SK-N-SH (cell line): Measurements from ENCODE around the gene QKI. TPM values are rescaled to one million over a fixed set of nuclear protein-coding genes. Genes with fewer than 3 reads are reported as not detected.

Experiments used
- CTCF ChIA-PET: fragments of 300-600, 350-600 bp; formaldehyde crosslinking; extraction: SDS; loops from one replicate; lab custom pipeline; 2021; lab: Yijun Ruan, JAX
- POLR2A ChIA-PET: fragments of 350-600 bp; sonication (Branson Sonifier 250); formaldehyde crosslinking; extraction: SDS; loops from one replicate; lab custom pipeline; 2020; ENCODE audit warnings: antibody characterized with exemption, inconsistent platforms; lab: Yijun Ruan, JAX
- DNase-seq: peaks from one replicate; pipeline ENCODE4 v3.0.0; 2012
- H2AFZ ChIP-seq: fragments of 200-600 bp; sonication (generic); 2 replicates; pipeline ENCODE4 v1.8.1; 2016; ENCODE audit warnings: antibody characterized with exemption, mild to moderate bottlenecking, low read depth
- H3F3A ChIP-seq: fragments of 200-600 bp; sonication (generic); replicated peaks from 2 replicates; pipeline ENCODE3; 2016; ENCODE audit warnings: antibody characterized with exemption, mild to moderate bottlenecking; ENCODE audit not compliant: insufficient read depth
- H3K27ac ChIP-seq, 2 experiments: fragments of 200-500 bp in 1 of 2; fragments of 200-600 bp in 1 of 2; sonication (Bioruptor generic) in 1 of 2; sonication (generic), shearing (Covaris generic) in 1 of 2; 2 replicates each; pipeline versions ENCODE4 v1.5.1 to v1.6.1; 2014 to 2016; ENCODE audit warnings: low read depth in 2 of 2, inconsistent platforms in 1 of 2, low read length in 1 of 2, mild to moderate bottlenecking in 1 of 2, mixed read lengths in 1 of 2
- H3K27me3 ChIP-seq: fragments of 200-600 bp; sonication (generic), shearing (Covaris generic); 2 replicates; pipeline ENCODE4 v1.6.1; 2016; ENCODE audit warnings: mixed run types; ENCODE audit not compliant: insufficient read depth
- H3K36me3 ChIP-seq, 2 experiments: fragments of 200-500 bp in 1 of 2; fragments of 200-600 bp in 1 of 2; sonication (Bioruptor generic) in 1 of 2; sonication (generic) in 1 of 2; replicated peaks in 1 of 2; 2 replicates each; pipeline versions ENCODE3 to v1.5.1; 2014 to 2016; ENCODE audit warnings: low read length in 1 of 2, mild to moderate bottlenecking in 1 of 2; ENCODE audit not compliant: insufficient read depth in 2 of 2, control insufficient read depth in 1 of 2
- H3K4me1 ChIP-seq, 2 experiments: fragments of 200-500 bp in 1 of 2; fragments of 200-600 bp in 1 of 2; sonication (Bioruptor generic) in 1 of 2; sonication (generic), shearing (Covaris generic) in 1 of 2; 2 replicates each; pipeline versions ENCODE4 v1.5.1 to v1.6.1; 2014 to 2016; ENCODE audit warnings: low read depth in 1 of 2, low read length in 1 of 2, mixed run types in 1 of 2; ENCODE audit not compliant: insufficient read depth in 2 of 2, control insufficient read depth in 1 of 2
- H3K4me2 ChIP-seq: fragments of 200-600 bp; sonication (generic), shearing (Covaris generic); 2 replicates; pipeline ENCODE4 v1.6.1; 2017; ENCODE audit warnings: mixed run types
- H3K4me3 ChIP-seq, 2 experiments: fragments of 200-500 bp in 1 of 2; fragments of 200-600 bp in 1 of 2; sonication (Bioruptor generic) in 1 of 2; sonication (generic), shearing (Covaris generic) in 1 of 2; 2 replicates each; pipeline versions ENCODE4 v1.5.1 to v1.8.1; 2014 to 2016; ENCODE audit warnings: low read depth in 2 of 2, inconsistent platforms in 1 of 2, low read length in 1 of 2, mild to moderate bottlenecking in 1 of 2, mixed read lengths in 1 of 2, moderate library complexity in 1 of 2
- H3K79me2 ChIP-seq: fragments of 200-600 bp; sonication (generic); 2 replicates; pipeline ENCODE4 v1.8.1; 2017; ENCODE audit warnings: mild to moderate bottlenecking; ENCODE audit not compliant: insufficient read depth
- H3K9ac ChIP-seq: fragments of 200-600 bp; sonication (generic); 2 replicates; pipeline ENCODE4 v1.6.1; 2017; ENCODE audit warnings: mixed run types
- H3K9me2 ChIP-seq: fragments of 200-600 bp; sonication (generic); 2 replicates; pipeline ENCODE4 v1.6.1; 2017; ENCODE audit warnings: mixed run types
- H3K9me3 ChIP-seq: fragments of 200-600 bp; sonication (generic); 2 replicates; pipeline ENCODE4 v1.6.1; 2017; ENCODE audit warnings: mixed run types, mild to moderate bottlenecking, moderate library complexity
- H4K20me1 ChIP-seq: fragments of 200-600 bp; sonication (generic); 2 replicates; pipeline ENCODE4 v1.6.1; 2017; ENCODE audit warnings: mild to moderate bottlenecking, mixed run types; ENCODE audit not compliant: insufficient read depth
- CHD2 ChIP-seq: fragments of 150-350 bp; IDR thresholded peaks from 2 replicates; pipeline ENCODE4 v1.6.1; 2018; ENCODE audit warnings: low read length; ENCODE audit not compliant: partially characterized antibody
- CTCF ChIP-seq: fragments of 200-600 bp; sonication (generic); IDR thresholded peaks from 2 replicates; pipeline ENCODE4 v1.6.1; 2017; ENCODE audit warnings: antibody characterized with exemption, mild to moderate bottlenecking, moderate library complexity
- EZH2phosphoT487 ChIP-seq: fragments of 200-600 bp; sonication (generic); IDR thresholded peaks from 2 replicates; pipeline ENCODE4 v1.6.1; 2017; ENCODE audit warnings: low read depth, mixed run types, mild to moderate bottlenecking, antibody characterized with exemption, moderate library complexity, borderline replicate concordance
- FOSL2 ChIP-seq: IDR thresholded peaks from 2 replicates; pipeline ENCODE4 v1.4.0; 2012; ENCODE audit warnings: low read depth, mild to moderate bottlenecking, moderate library complexity, borderline replicate concordance
- FOXJ3 ChIP-seq: sonication (generic); formaldehyde crosslinking; IDR thresholded peaks from 2 replicates; pipeline ENCODE4 v1.5.1; 2020; ENCODE audit warnings: mild to moderate bottlenecking, missing genetic modification reagents
- FOXM1 ChIP-seq: IDR thresholded peaks from 2 replicates; pipeline ENCODE4 v1.4.0; 2012; ENCODE audit warnings: low read depth, mild to moderate bottlenecking
- GABPA ChIP-seq: IDR thresholded peaks from 2 replicates; pipeline ENCODE4 v1.4.0; 2012; ENCODE audit warnings: low read depth, mild to moderate bottlenecking
- GATA2 ChIP-seq: sonication (generic); formaldehyde crosslinking; IDR thresholded peaks from 2 replicates; pipeline ENCODE4 v1.5.0; 2020; ENCODE audit warnings: mild to moderate bottlenecking, missing genetic modification reagents
- MEF2A ChIP-seq: IDR thresholded peaks from 2 replicates; pipeline ENCODE4 v1.4.0; 2012; ENCODE audit warnings: low read depth, borderline replicate concordance
- NFIC ChIP-seq: IDR thresholded peaks from 2 replicates; pipeline ENCODE4 v1.4.0; 2012; ENCODE audit warnings: borderline replicate concordance
- NRF1 ChIP-seq: IDR thresholded peaks from 2 replicates; pipeline ENCODE4 v1.6.1; 2012; ENCODE audit warnings: low read depth, mild to moderate bottlenecking, low read length
- PBX3 ChIP-seq: IDR thresholded peaks from 2 replicates; pipeline ENCODE4; 2012
- RCOR1 ChIP-seq: fragments of 150-350 bp; IDR thresholded peaks from 2 replicates; pipeline ENCODE4 v1.6.1; 2017; ENCODE audit warnings: antibody characterized with exemption, low read length
- RFX5 ChIP-seq: IDR thresholded peaks from 2 replicates; pipeline ENCODE4 v1.6.1; 2012; ENCODE audit warnings: mild to moderate bottlenecking, improper control_type of control experiment, low read length
- RXRA ChIP-seq: IDR thresholded peaks from 2 replicates; pipeline ENCODE4 v1.4.0; 2012; ENCODE audit warnings: low read depth, mild to moderate bottlenecking, borderline replicate concordance
- TAF1 ChIP-seq: IDR thresholded peaks from 2 replicates; pipeline ENCODE4 v1.6.1; 2012; ENCODE audit warnings: low read depth, mild to moderate bottlenecking, low read length, moderate library complexity, borderline replicate concordance
- TCF12 ChIP-seq: IDR thresholded peaks from 2 replicates; pipeline ENCODE4 v1.4.0; 2012
- TEAD4 ChIP-seq: IDR thresholded peaks from 2 replicates; pipeline ENCODE4 v1.4.0; 2012; ENCODE audit warnings: mild to moderate bottlenecking, borderline replicate concordance; ENCODE audit not compliant: insufficient read depth
- YY1 ChIP-seq: IDR thresholded peaks from 2 replicates; pipeline ENCODE4 v1.4.0; 2012; ENCODE audit warnings: low read depth, mild to moderate bottlenecking
- WGBS: methylation state at CpG from one replicate; pipeline ENCODE4 v1.1.6; 2017; ENCODE audit warnings: low lambda C conversion rate; 5-methylcytosine and 5-hydroxymethylcytosine counted together
- polyA plus RNA-seq, 3 experiments: library from polyadenylated mRNA; depleted of rRNA; stranded (reverse); fragments of >200 nt; gene quantifications; 2 replicates each; pipeline ENCODE4 v1.2.3, GENCODE V29; 2012
- TF ChIP-seq, protein P1 (sequence below): IDR thresholded peaks from 2 replicates; pipeline ENCODE4 v1.6.1; 2012; ENCODE audit warnings: mild to moderate bottlenecking, low read depth, low read length, moderate library complexity

The QKI gene
- polyA plus RNA-seq, 1 of the 3 experiments (the other 2 are of a cell fraction), result 51.1 TPM

DNA sequence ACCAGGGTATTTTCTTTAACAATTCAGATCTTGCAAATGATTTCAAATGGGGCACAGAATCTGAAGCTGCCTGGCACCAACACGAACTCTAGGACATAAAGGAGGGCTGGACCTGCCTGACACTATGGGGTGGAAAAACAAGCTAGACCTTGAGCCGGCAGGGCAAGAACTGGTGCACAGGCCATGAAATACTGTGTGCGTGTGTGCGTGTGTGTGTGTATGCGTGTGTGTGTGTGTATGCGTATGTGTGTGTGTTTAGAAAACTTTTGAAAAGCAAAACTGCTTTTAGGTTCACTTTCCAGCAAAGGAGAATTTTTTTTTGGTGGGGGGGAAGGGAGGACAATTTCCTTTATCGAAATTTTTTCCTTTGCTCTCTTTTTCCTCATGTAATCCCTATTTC, 11.9 kb upstream of the QKI start:
- POLR2A ChIA-PET, result no interaction called here
- TF ChIP-seq TCF12 (no peak), EZH2phosphoT487 (no peak), CHD2 (no peak), NFIC (no peak), PBX3 (no peak), FOSL2 (no peak), YY1 (no peak), RCOR1 (no peak), FOXM1 (no peak), NRF1 (no peak), TEAD4 (no peak), GABPA (no peak), GATA2 (no peak), TAF1 (no peak), CTCF (no peak), MEF2A (no peak), FOXJ3 (no peak), RFX5 (no peak), RXRA (no peak)
- TF ChIP-seq, protein P1, sequence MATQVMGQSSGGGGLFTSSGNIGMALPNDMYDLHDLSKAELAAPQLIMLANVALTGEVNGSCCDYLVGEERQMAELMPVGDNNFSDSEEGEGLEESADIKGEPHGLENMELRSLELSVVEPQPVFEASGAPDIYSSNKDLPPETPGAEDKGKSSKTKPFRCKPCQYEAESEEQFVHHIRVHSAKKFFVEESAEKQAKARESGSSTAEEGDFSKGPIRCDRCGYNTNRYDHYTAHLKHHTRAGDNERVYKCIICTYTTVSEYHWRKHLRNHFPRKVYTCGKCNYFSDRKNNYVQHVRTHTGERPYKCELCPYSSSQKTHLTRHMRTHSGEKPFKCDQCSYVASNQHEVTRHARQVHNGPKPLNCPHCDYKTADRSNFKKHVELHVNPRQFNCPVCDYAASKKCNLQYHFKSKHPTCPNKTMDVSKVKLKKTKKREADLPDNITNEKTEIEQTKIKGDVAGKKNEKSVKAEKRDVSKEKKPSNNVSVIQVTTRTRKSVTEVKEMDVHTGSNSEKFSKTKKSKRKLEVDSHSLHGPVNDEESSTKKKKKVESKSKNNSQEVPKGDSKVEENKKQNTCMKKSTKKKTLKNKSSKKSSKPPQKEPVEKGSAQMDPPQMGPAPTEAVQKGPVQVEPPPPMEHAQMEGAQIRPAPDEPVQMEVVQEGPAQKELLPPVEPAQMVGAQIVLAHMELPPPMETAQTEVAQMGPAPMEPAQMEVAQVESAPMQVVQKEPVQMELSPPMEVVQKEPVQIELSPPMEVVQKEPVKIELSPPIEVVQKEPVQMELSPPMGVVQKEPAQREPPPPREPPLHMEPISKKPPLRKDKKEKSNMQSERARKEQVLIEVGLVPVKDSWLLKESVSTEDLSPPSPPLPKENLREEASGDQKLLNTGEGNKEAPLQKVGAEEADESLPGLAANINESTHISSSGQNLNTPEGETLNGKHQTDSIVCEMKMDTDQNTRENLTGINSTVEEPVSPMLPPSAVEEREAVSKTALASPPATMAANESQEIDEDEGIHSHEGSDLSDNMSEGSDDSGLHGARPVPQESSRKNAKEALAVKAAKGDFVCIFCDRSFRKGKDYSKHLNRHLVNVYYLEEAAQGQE, result no peak
- TF ChIP-seq, all 33 proteins: peak for 0
- Histone ChIP-seq H3K4me2 (no peak overlapping the region), H3K9ac (no peak overlapping the region), H3K27me3 (no peaks in the 10 kb centered on the region), H3K9me3 (no peaks in the 10 kb centered on the region), H3K27ac (no peak overlapping the region), H2AFZ (no peak overlapping the region), H3K79me2 (no peaks in the 10 kb centered on the region), H4K20me1 (no peaks in the 10 kb centered on the region), H3K9me2 (no peaks in the 10 kb centered on the region), H3K4me1 (peaks cover 0 to 9% of the 10 kb centered on the region in 2 experiments; a peak in 2 of 4 replicates), H3F3A (no peaks in the 10 kb centered on the region), H3K36me3 (no peaks in the 10 kb centered on the region), H3K4me3 (no peak overlapping the region)
- no peak for DNase-seq
- 92% methylated on average over 7 of the region's 7 CpGs for WGBS
- CTCF ChIA-PET, result interaction anchor here (1.2 to 1.9 kb wide), 3 partner anchors 10 to 546 kb away, joined by 3 to 7 read pairs (median 4); no protein-coding TSS in a partner anchor
